Ovary (tissue), 9 donors: ENCODE data around the gene SH2D4B. TPM values are rescaled to one million over a fixed set of nuclear protein-coding genes. Genes with fewer than 3 reads are reported as not detected.
A peak's percentile ranks its signal among the peaks of the same experiment; 100 is the strongest.

ENCODE experiments used
- DNase-seq, 5 donors: peaks; one replicate each; pipeline ENCODE4 v3.0.0-alpha.2; 2019 to 2020
- H3K27ac ChIP-seq, 2 donors: fragments of 200-600 bp; one replicate each; pipeline versions ENCODE4 v1.5.1 to v1.8.0; 2019 to 2022
- H3K27me3 ChIP-seq: fragments of 200-600 bp; one replicate; pipeline ENCODE4 v1.8.0; 2022
- H3K36me3 ChIP-seq: fragments of 200-600 bp; sonication (generic); one replicate; pipeline ENCODE4 v1.5.1; 2019
- H3K4me1 ChIP-seq: one replicate; pipeline ENCODE4 v1.8.1; 2013; ENCODE audit warnings: mild to moderate bottlenecking, moderate library complexity; ENCODE audit not compliant: insufficient read depth
- H3K4me3 ChIP-seq: fragments of 200-600 bp; sonication (generic); one replicate; pipeline ENCODE4 v1.5.1; 2017
- H3K9me3 ChIP-seq, 2 donors: fragments of 200-600 bp in 1 of 2; sonication (generic) in 1 of 2; one replicate each; pipeline versions ENCODE4 v1.5.1 to v1.8.1; 2013 to 2019; ENCODE audit warnings: mild to moderate bottlenecking in 1 of 2, moderate library complexity in 1 of 2
- EP300 ChIP-seq: sonication (generic); formaldehyde crosslinking; IDR thresholded peaks from one replicate; pipeline ENCODE4 v1.6.1; 2017; ENCODE audit warnings: antibody characterized with exemption
- POLR2A ChIP-seq: fragments of 450-650 bp; IDR thresholded peaks from one replicate; pipeline ENCODE4 v1.6.1; 2017; ENCODE audit warnings: antibody characterized with exemption, mild to moderate bottlenecking, moderate library complexity
- WGBS, 3 donors: extraction: QIAGEN DNeasy Blood & Tissue Kit in 1 of 3; methylation state at CpG; one replicate each; pipeline versions ENCODE4 v1.1.5 to v1.1.7; 2013 to 2017; 5-methylcytosine and 5-hydroxymethylcytosine counted together
- intact Hi-C, 4 donors: fragments of 100-400 bp; cut with DNase I; formaldehyde crosslinking; loops; one replicate each; pipeline versions ENCODE4 v1.11.0 to v1.15.1; 2022 to 2023
- polyA plus RNA-seq, 2 donors: library from polyadenylated mRNA; stranded (reverse); fragments of 200-250 nt in 1 of 2; fragments of 350-450 nt in 1 of 2; fragmentation: Illumina TruSeq in 1 of 2; extraction: RNeasy Lipid Tissue Mini Kit (QIAGEN cat#74804) in 1 of 2; gene quantifications; one replicate each; pipeline ENCODE4 v1.2.3, GENCODE V29; 2013 to 2014
- total RNA-seq, 7 donors: library from RNA; depleted of rRNA in 2 of 7; stranded (reverse); fragments of >200 nt in 2 of 7; fragmentation: NEBNext Ultra II Directional in 3 of 7; extraction: Animal tissue kit (Norgen Biotek cat#: 25700) in 3 of 7; gene quantifications; one replicate each; pipeline versions ENCODE4 v1.1.0 to v1.2.4, GENCODE V29; 2016 to 2023
- TF ChIP-seq, protein P1 (sequence below), 3 donors: fragments of 450-650 bp in 2 of 3; fragments of 200-600 bp in 1 of 3; IDR thresholded peaks; one replicate each; pipeline versions ENCODE4 v1.5.1 to v1.8.0; 2016 to 2022; ENCODE audit warnings: antibody characterized with exemption in 3 of 3, mild to moderate bottlenecking in 1 of 3
- donor health status: DM: no; HTN: no; CAD: no; lungs with moderate emphysema.
- donor health status: DM: no; HTN: no; CAD: no.
- donor health status: Bipolar disorder and iron deficiency.
- donor health status: DM: yes; HTN: yes; CAD: no.
- donor health status: DM: no; HTN: no; CAD: no.
- donor health status: DM: yes; HTN: yes; CAD: no.

SH2D4B gene
- total and polyA plus RNA-seq, 9 donors = 0.05 to 0.53 (median 0.10) TPM; not detected in 5

DNA sequence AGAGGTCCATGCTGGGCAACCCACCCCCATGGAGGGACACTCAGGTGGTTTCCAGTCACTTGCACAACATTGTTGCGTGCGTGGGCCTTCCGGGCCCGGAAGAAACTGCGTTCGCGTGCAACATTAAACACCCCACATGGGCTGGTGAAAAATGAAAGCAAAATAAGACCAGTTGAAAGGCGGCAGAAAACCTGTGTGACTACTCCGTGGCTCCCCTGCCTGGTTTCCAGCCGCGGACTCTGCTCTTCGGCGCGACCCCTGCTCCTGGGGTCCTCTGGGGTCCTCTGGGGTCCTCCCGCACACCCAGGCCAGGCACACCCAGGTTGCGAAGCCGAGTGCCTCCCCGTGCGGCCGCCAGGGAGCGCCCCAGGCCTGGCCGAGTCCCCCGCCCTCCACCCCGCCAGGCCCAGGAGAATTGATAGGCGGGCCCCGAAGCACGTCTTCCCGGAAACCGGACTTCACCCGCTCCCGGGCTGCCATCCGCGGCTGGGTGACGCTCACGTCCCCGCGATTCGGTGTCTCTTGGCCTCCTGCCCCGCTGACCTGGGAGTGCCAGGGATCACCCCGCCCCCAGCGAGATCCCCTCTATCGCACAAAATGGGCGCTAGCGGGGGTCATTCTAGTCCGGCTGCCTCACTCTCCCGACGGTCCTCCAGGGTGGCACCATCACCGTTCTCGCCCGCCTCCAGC lies 1.9 kb upstream of the SH2D4B start:
- Histone ChIP-seq H3K36me3 (no peaks in the 10 kb centered on the region), H3K27ac (no peak overlapping the region), H3K4me1 (no peaks in the 10 kb centered on the region), H3K27me3 (no peaks in the 10 kb centered on the region), H3K9me3 (no peaks in the 10 kb centered on the region), H3K4me3 (peak overlapping the region; percentile 32)
- 35 to 56% (median 50%) methylated on average over 41 to 50 of the region's 50 CpGs for WGBS, 3 donors
- TF ChIP-seq EP300 = no peak
- TF ChIP-seq, protein P1, sequence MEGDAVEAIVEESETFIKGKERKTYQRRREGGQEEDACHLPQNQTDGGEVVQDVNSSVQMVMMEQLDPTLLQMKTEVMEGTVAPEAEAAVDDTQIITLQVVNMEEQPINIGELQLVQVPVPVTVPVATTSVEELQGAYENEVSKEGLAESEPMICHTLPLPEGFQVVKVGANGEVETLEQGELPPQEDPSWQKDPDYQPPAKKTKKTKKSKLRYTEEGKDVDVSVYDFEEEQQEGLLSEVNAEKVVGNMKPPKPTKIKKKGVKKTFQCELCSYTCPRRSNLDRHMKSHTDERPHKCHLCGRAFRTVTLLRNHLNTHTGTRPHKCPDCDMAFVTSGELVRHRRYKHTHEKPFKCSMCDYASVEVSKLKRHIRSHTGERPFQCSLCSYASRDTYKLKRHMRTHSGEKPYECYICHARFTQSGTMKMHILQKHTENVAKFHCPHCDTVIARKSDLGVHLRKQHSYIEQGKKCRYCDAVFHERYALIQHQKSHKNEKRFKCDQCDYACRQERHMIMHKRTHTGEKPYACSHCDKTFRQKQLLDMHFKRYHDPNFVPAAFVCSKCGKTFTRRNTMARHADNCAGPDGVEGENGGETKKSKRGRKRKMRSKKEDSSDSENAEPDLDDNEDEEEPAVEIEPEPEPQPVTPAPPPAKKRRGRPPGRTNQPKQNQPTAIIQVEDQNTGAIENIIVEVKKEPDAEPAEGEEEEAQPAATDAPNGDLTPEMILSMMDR (IDR thresholded peaks at IDR 0.05) = peak; percentile 14 to 22 (median 20)
- TF ChIP-seq POLR2A = no peak
- intact Hi-C loops = no loop called here
- DNase-seq = peak; percentile 28 to 73 (median 68)

DNA sequence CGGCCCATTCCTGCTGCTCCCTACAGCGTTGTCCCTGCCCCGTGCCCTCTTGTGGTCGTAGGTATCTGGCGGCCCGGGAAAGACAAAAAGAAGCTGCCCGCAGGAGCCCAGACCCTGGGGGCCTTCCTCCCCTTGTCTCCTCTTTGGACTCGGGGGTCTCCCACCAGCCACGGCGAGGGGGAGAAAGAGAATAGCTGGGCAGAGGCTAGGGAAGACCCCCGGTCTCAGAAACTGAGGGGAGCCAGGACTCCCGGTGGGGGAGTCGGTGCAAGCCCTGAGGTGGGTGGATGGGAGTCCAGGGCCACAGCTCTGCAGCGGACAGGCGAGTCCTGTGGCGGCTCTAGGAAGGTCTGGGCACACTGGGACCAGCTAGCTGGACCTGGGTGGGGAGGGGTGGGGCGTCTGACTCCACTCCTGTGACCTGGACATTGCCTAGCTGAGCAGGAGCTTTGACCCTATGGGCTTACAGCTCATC lies 1.3 kb upstream of the SH2D4B start:
- H3K4me1 ChIP-seq = no peaks in the 10 kb centered on the region
- 75 to 84% (median 76%) methylated on average over 17 of the region's 17 CpGs for WGBS, 3 donors
- TF ChIP-seq POLR2A (no peak), EP300 (no peak)
- TF ChIP-seq, protein P1 (IDR thresholded peaks at IDR 0.05) = no peak
- no peaks in the 10 kb centered on the region for H3K9me3 ChIP-seq
- H3K4me3 ChIP-seq = no peak overlapping the region
- no peaks in the 10 kb centered on the region for H3K36me3 ChIP-seq
- no peak for DNase-seq
- intact Hi-C loops = no loop called here
- no peak overlapping the region for H3K27ac ChIP-seq
- H3K27me3 ChIP-seq = no peaks in the 10 kb centered on the region

DNA sequence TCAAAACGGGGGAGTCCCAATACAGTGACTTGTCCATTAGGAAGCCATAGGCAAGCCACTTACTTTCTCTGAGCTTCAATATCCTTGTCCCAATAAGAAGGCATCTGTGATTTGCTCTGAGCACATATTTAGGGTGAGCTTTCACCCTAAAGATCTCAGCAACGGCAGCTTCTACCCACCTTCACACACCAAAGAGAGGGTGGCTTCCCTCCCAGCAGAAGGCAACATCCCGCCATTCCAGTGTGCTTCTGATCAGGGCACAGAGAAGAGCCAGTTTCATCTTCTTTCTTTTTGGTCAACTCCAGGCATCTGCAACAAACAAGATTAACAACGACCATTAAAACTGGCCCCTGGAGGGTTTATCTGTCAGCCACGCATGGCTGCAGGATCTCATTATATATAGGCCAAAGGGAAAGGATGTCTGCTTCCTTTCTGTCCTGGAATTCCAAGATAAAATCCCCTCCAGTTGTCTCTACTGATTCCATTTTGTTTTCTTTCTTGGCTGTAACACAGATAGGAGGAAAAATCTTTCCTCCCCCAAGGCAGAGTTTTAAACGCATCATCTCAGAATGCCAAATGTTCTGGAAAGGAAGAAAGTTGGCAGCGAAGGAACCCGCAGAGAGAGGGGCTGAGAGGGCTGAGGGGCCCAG lies 491 bp upstream of the SH2D4B start:
- Histone ChIP-seq H3K36me3 (no peaks in the 10 kb centered on the region), H3K4me3 (no peak overlapping the region), H3K27ac (no peak overlapping the region), H3K4me1 (no peaks in the 10 kb centered on the region), H3K9me3 (no peaks in the 10 kb centered on the region), H3K27me3 (no peaks in the 10 kb centered on the region)
- DNase-seq = no peak
- whole genome bisulfite sequencing, 3 donors = 34 to 36% (median 35%) methylated on average over 8 of the region's 8 CpGs
- intact Hi-C loops = no loop called here
- TF ChIP-seq EP300 = no peak
- TF ChIP-seq POLR2A = no peak
- TF ChIP-seq, protein P1 (IDR thresholded peaks at IDR 0.05) = no peak

DNA sequence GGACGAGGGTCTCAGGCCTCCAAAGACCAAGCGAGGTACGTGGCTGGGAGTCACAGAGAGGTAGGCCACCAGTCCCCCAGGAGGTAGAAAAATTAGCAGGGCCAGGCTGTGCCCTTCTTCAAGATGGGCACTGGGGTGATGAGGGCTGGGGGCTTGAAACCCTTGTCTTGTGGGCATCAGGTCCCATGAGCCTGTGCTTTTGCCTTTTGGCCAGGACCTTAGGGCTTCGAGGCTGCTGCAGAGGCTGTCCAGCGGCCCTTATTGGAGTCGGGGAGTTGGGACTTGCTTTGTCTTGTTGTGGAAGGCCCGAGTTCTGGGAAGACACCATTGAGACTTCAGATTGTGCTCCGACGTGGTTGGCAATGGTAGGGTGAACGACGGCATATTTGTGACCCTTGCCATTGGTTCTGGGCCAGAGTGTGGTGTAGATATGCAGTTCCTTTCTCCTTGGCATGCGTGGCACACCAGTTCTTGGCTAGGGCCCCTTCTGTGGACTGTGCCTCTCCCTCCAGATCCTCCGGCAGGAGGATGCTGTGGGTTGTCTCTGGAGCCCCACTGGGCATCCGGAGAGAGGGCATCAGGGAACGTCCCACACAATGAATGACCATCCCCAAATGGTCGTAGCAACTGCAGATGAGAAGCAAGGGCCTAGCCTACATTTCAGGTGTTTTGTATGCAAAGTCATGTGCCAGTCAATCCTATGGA lies 931 bp downstream of the SH2D4B start:
- no peaks in the 10 kb centered on the region for H3K27me3 ChIP-seq
- H3K36me3 ChIP-seq = no peaks in the 10 kb centered on the region
- H3K4me3 ChIP-seq = no peak overlapping the region
- 91 to 95% (median 95%) methylated on average over 16 of the region's 16 CpGs for WGBS, 3 donors
- TF ChIP-seq, protein P1 (IDR thresholded peaks at IDR 0.05) = no peak
- no peak for TF ChIP-seq EP300
- no peak for TF ChIP-seq POLR2A
- H3K4me1 ChIP-seq = no peaks in the 10 kb centered on the region
- H3K27ac ChIP-seq = no peak overlapping the region
- intact Hi-C loops = no loop called here
- DNase-seq = no peak
- no peaks in the 10 kb centered on the region for H3K9me3 ChIP-seq
